Measurements from ENCODE around the gene GRK1. TPM values are rescaled to one million over a fixed set of nuclear protein-coding genes. Genes with fewer than 3 reads are reported as not detected.

The GRK1 gene
- total RNA-seq, 1 donor from 2014 or later, result 0.34 TPM

DNA sequence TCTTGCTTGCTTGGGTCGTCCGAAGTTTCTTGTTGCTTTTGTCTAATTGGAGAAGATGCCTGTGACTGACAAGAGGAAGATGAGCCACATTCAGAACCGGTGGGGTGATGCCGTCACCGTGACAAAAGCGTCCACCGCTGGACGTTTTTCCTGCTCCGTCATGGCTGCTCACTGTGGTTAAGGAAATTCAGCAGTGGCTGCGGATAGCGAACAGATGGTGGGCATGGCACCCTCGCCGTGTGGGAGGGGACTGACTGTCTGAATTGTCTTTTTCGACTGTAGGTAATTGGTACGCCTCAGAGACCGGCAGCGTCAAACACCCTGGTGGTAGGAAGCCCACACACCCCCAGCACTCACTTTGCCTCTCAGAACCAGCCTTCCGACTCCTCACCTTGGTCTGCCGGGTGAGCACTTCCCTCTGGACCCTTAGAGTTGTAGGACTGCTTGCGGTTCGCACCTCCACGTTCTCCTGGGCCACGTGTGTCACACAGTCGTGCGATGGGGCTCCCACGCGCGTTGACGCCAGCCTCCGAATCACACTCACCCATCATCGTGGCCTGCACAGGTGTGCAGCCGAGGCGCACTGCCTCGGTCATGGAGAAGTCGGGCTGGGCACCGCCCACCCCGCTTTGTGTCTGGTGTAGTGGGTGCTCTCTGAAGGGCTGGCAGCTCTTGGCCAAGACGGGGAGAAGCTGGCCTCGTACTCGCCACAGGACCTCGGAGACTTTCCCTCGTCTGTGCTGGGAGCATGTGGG is 35.5 kb upstream of the GRK1 start:
- TF ChIP-seq, protein P1, sequence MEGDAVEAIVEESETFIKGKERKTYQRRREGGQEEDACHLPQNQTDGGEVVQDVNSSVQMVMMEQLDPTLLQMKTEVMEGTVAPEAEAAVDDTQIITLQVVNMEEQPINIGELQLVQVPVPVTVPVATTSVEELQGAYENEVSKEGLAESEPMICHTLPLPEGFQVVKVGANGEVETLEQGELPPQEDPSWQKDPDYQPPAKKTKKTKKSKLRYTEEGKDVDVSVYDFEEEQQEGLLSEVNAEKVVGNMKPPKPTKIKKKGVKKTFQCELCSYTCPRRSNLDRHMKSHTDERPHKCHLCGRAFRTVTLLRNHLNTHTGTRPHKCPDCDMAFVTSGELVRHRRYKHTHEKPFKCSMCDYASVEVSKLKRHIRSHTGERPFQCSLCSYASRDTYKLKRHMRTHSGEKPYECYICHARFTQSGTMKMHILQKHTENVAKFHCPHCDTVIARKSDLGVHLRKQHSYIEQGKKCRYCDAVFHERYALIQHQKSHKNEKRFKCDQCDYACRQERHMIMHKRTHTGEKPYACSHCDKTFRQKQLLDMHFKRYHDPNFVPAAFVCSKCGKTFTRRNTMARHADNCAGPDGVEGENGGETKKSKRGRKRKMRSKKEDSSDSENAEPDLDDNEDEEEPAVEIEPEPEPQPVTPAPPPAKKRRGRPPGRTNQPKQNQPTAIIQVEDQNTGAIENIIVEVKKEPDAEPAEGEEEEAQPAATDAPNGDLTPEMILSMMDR (IDR thresholded peaks at IDR 0.05; ENCODE audit: unreplicated experiment), result no peak
- Mint-ChIP-seq H3K36me3 (peaks cover 51% of the 10 kb centered on the region), H3K27ac (no peak overlapping the region), H3K27me3 (ENCODE audit: low read depth) (no peaks in the 10 kb centered on the region), H3K9me3 (no peaks in the 10 kb centered on the region), H3K4me1 (peaks cover 5% of the 10 kb centered on the region), H3K4me3 (no peak overlapping the region)
- DNase-seq (ENCODE audit: low spot score in 2 of 2, unreplicated experiment in 2 of 2), result no peak

DNA sequence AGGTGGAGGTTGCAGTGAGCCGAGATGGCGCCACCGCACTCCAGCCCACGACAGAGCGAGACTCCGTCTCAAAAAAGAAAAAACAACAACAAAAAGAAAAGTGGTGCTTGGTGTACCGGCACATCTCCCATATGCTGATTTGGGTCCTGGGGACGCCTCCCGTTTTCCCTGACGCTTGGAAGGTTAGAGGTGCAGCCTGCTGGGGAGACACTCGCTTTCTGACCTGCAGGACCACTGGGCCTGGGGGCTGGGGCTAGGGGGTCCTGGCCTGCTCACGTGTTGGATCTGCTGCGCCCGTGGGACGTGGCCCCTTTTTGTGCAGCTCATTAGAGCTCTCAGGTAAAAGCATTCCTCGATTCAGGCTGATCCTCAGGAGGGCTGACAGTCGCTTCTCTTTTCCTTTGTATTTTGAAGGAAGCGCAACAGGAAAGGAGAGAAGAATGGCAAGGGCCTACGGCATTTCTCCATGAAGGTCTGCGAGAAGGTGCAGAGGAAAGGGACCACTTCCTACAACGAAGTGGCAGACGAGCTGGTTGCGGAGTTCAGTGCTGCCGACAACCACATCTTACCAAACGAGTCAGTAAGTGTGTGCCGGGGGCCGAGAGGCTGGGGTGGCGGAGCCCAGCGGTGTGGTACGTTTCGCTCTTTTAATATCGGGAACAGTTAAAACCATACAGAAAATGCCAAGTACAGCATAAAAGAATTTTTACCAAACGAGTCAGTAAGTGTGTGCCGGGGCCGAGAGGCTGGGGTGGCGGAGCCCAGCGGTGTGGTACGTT is 34.1 kb upstream of the GRK1 start:
- no peak for DNase-seq (ENCODE audit: low spot score in 2 of 2, unreplicated experiment in 2 of 2)
- Mint-ChIP-seq H3K36me3 (peaks cover 53% of the 10 kb centered on the region), H3K4me1 (no peaks in the 10 kb centered on the region), H3K9me3 (no peaks in the 10 kb centered on the region), H3K27me3 (ENCODE audit: low read depth) (no peaks in the 10 kb centered on the region), H3K27ac (no peak overlapping the region), H3K4me3 (no peak overlapping the region)
- TF ChIP-seq, protein P1 (IDR thresholded peaks at IDR 0.05; ENCODE audit: unreplicated experiment), result no peak

DNA sequence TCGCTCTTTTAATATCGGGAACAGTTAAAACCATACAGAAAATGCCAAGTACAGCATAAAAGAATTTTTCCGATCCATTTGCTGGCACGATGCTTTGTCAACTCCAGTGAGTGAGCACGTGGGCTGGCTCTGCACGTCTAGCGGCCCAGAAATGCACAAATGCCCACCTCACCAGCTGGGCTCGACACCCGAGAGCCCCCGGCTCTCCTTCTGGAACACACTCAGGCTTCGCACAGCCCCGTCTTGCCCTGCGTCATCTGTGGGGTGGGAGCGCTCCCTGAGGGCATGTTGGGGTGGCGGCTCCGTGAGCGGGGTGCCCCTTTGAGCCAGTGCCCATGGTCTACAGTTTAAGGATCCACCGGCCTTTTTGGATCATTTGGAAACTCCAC is 33.5 kb upstream of the GRK1 start:
- Mint-ChIP-seq H3K9me3 (no peaks in the 10 kb centered on the region), H3K4me1 (no peaks in the 10 kb centered on the region), H3K27me3 (ENCODE audit: low read depth) (no peaks in the 10 kb centered on the region), H3K36me3 (peaks cover 54% of the 10 kb centered on the region), H3K27ac (no peak overlapping the region), H3K4me3 (no peak overlapping the region)
- DNase-seq (ENCODE audit: low spot score in 2 of 2, unreplicated experiment in 2 of 2), result no peak
- TF ChIP-seq, protein P1 (IDR thresholded peaks at IDR 0.05; ENCODE audit: unreplicated experiment), result no peak

DNA sequence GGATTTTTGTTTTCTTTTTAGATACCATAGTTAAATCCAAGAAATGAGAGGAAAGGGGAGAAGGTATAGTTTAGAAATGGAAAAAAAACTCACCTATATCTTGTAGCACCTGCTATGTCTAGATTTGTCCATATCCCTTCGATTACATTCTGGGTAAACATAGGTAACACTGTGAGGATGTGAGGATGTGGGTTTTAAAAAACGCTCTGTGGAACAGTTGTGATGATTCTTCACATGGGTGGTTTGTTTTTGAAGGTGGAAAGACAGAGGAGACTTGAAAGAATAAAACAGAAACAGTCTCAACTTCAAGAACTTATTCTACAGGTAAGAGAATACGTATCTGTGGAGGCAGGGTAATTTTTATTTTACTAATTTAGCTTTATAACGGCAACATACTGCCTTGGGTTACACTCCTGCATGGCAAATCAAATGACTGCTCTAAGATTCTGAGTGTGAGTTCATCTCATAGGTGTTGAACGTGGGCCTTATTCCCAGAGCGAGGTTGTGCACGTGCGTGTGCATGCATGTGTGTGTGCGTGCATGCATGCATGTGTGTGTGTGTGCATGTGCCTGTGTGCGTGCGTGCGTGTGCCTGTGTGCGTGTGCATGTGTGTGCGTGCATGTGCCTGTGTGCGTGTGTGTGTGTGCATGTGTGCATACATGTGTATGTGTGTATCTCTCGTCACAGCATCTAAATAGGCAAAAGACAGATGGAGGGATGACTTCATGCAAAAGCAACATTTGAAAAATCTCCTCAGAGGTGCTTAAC is 32.6 kb upstream of the GRK1 start:
- DNase-seq (ENCODE audit: low spot score in 2 of 2, unreplicated experiment in 2 of 2), result no peak
- Mint-ChIP-seq H3K9me3 (no peaks in the 10 kb centered on the region), H3K27me3 (ENCODE audit: low read depth) (no peaks in the 10 kb centered on the region), H3K27ac (no peak overlapping the region), H3K36me3 (peaks cover 57% of the 10 kb centered on the region), H3K4me3 (no peak overlapping the region), H3K4me1 (no peaks in the 10 kb centered on the region)
- TF ChIP-seq, protein P1 (IDR thresholded peaks at IDR 0.05; ENCODE audit: unreplicated experiment), result no peak

DNA sequence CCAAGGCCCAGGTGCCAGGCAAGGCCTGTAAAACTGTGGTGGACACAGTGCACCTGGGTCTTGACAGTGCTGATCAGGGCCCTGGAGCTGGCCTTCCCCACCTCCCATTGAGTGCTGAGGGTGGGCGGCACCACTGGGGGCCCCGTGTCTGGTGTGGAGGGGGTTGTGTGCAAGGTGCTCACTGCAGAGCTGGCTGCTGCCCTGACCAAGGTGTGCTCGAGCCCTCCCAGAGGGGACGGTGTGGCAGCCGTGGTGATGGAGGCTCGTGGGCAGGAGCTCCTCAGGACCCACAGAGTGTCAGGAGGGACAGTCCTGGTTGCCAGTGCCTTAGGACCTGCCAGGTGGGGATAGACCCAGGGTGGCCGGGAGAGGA is 32.0 kb upstream of the GRK1 start:
- TF ChIP-seq, protein P1 (IDR thresholded peaks at IDR 0.05; ENCODE audit: unreplicated experiment), result no peak
- H3K27me3 Mint-ChIP-seq (ENCODE audit: low read depth), result no peaks in the 10 kb centered on the region
- no peaks in the 10 kb centered on the region for H3K4me1 Mint-ChIP-seq
- peaks cover 61% of the 10 kb centered on the region for H3K36me3 Mint-ChIP-seq
- DNase-seq (ENCODE audit: low spot score in 2 of 2, unreplicated experiment in 2 of 2), result no peak
- H3K9me3 Mint-ChIP-seq, result no peaks in the 10 kb centered on the region
- no peak overlapping the region for H3K27ac Mint-ChIP-seq
- no peak overlapping the region for H3K4me3 Mint-ChIP-seq
